CD4-positive, alpha-beta T cell treated with Interleukin-21 for 1 hour (primary cell): Measurements from ENCODE around the gene MSH4.

Experiments used
- DNase-seq: peaks from one replicate; pipeline ENCODE4 v3.0.0-alpha.2; 2020

Gene MSH4

GRCh38 chr1:75952016-75952415 is 155.3 kb downstream of the MSH4 start:
- DNase-seq = no peak

DNA sequence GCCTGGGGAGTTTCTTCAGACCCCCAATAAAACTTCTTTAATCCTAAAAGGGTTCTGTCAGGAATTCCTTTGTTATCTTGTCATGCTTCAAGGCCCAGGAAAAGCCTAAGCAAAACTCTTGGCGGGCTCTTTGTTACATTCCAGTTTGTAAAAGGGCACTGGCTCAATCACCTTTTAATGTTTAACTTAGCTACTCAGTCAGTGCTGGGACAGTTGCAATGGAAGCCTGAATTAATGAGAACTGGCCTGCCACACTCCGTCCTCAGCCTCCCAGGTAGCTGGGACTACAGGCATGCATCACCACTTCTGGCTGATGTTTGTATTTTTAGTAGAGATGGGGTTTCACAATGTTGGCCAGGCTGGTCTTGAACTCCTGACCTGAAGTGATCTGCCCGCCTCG is 156.8 kb downstream of the MSH4 start:
- DNase-seq = no peak

- no peak for DNase-seq
Measured at GRCh38 chr1:75954586-75954985, 157.9 kb downstream of the MSH4 start.
